NCI-H1092 treated with DMSO at 0.1 percent for 48 hours (cell line): ENCODE results near the gene HYAL4.
"Not testable (repeated sequence)": the region's sequence is repeated elsewhere in the genome, so short reads cannot be mapped to it uniquely, and the experiment has no call there.

Experiments used
- DNase-seq: peaks from one replicate; lab custom pipeline; 2025; lab: John Stamatoyannopoulos, UW

The HYAL4 gene

GRCh38 chr7:123847868-123848267 is 2.9 kb downstream of the HYAL4 start:
- DNase-seq, result no peak

GRCh38 chr7:123849855-123850254 is 4.9 kb downstream of the HYAL4 start:
- DNase-seq, result no peak

- DNase-seq, result not testable (repeated sequence)
These were observed 6.4 kb downstream of the HYAL4 start for GRCh38 chr7:123851404-123851803.

- DNase-seq, result not testable (repeated sequence)
These were observed 9.3 kb downstream of the HYAL4 start for GRCh38 chr7:123854291-123854690.

GRCh38 chr7:123856428-123856827 is 11.5 kb downstream of the HYAL4 start:
- DNase-seq, result not testable (repeated sequence)

- no peak for DNase-seq
These were observed 15.9 kb downstream of the HYAL4 start for GRCh38 chr7:123860848-123861247.

- no peak for DNase-seq
These were observed 17.8 kb downstream of the HYAL4 start for GRCh38 chr7:123862775-123863174.

- no peak for DNase-seq
These were observed 18.5 kb downstream of the HYAL4 start for GRCh38 chr7:123863461-123863860.

- no peak for DNase-seq
These were observed 19.0 kb downstream of the HYAL4 start for GRCh38 chr7:123864012-123864411.

- DNase-seq, result no peak
These were observed 19.5 kb downstream of the HYAL4 start for GRCh38 chr7:123864436-123864835.

GRCh38 chr7:123864966-123865365 is 20.0 kb downstream of the HYAL4 start:
- DNase-seq, result no peak

- DNase-seq, result peak; percentile 65
These were observed 20.6 kb downstream of the HYAL4 start for GRCh38 chr7:123865517-123866117.

GRCh38 chr7:123867225-123867624 is 22.3 kb downstream of the HYAL4 start:
- no peak for DNase-seq

GRCh38 chr7:123871998-123872867 is 27.3 kb downstream of the HYAL4 start:
- peak; percentile 87 for DNase-seq

GRCh38 chr7:123872908-123873307 is 27.9 kb downstream of the HYAL4 start:
- no peak for DNase-seq

GRCh38 chr7:123876557-123877256 is 31.7 kb downstream of the HYAL4 start:
- DNase-seq, result no peak

GRCh38 chr7:123879628-123880027 is 34.7 kb downstream of the HYAL4 start:
- no peak for DNase-seq

GRCh38 chr7:123881300-123881699 is 36.3 kb downstream of the HYAL4 start:
- no peak for DNase-seq

GRCh38 chr7:123883154-123883553 is 38.2 kb downstream of the HYAL4 start:
- no peak for DNase-seq

GRCh38 chr7:123888192-123888591 is 43.2 kb downstream of the HYAL4 start:
- DNase-seq, result no peak

- not testable (repeated sequence) for DNase-seq
These were observed 49.8 kb downstream of the HYAL4 start for GRCh38 chr7:123894753-123895152.

- no peak for DNase-seq
These were observed 56.1 kb downstream of the HYAL4 start for GRCh38 chr7:123901101-123901500.

- DNase-seq, result no peak
These were observed 60.7 kb downstream of the HYAL4 start for GRCh38 chr7:123905714-123906113.
